Loucy (cell line): Measurements from ENCODE around the gene IGSF3.

ENCODE experiments used
- H2AFZ ChIP-seq: fragments of 200-600 bp; sonication (generic); 2 replicates; pipeline ENCODE4 v1.6.0; 2016; ENCODE audit warnings: antibody characterized with exemption, mild to moderate bottlenecking, low read length, moderate library complexity
- H3F3A ChIP-seq: fragments of 200-600 bp; 2 replicates; pipeline ENCODE4 v1.6.0; 2016; ENCODE audit warnings: antibody characterized with exemption, low read depth, mild to moderate bottlenecking
- H3K27me3 ChIP-seq: fragments of 200-600 bp; sonication (generic); 2 replicates; pipeline ENCODE4 v1.6.1; 2014; ENCODE audit warnings: low read length, mild to moderate bottlenecking; ENCODE audit not compliant: insufficient read depth, poor library complexity, severe bottlenecking
- H3K36me3 ChIP-seq: fragments of 200-600 bp; sonication (generic); 2 replicates; pipeline ENCODE4 v1.6.1; 2016; ENCODE audit warnings: low read length; ENCODE audit not compliant: insufficient read depth
- H3K4me1 ChIP-seq: fragments of 200-600 bp; sonication (generic); 2 replicates; pipeline ENCODE4 v1.5.1; 2014; ENCODE audit warnings: low read length, mild to moderate bottlenecking; ENCODE audit not compliant: insufficient read depth, poor library complexity, severe bottlenecking
- H3K4me2 ChIP-seq: fragments of 200-600 bp; sonication (generic); 2 replicates; pipeline ENCODE4 v1.6.0; 2014; ENCODE audit warnings: antibody characterized with exemption, low read length, low read depth, mild to moderate bottlenecking; ENCODE audit not compliant: poor library complexity, severe bottlenecking
- H3K4me3 ChIP-seq: fragments of 200-600 bp; sonication (generic); 2 replicates; pipeline ENCODE4 v1.5.1; 2014; ENCODE audit warnings: low read length, mild to moderate bottlenecking, mixed read lengths; ENCODE audit not compliant: poor library complexity, severe bottlenecking
- H3K79me2 ChIP-seq: fragments of 200-600 bp; sonication (generic); 2 replicates; pipeline ENCODE4 v1.6.1; 2014; ENCODE audit warnings: low read length; ENCODE audit not compliant: insufficient read depth
- H3K9ac ChIP-seq: fragments of 200-600 bp; sonication (generic); 2 replicates; pipeline ENCODE4 v1.6.0; 2014; ENCODE audit warnings: mild to moderate bottlenecking, low read depth, low read length, moderate library complexity; ENCODE audit not compliant: poor library complexity, severe bottlenecking
- H3K9me2 ChIP-seq: fragments of 200-600 bp; sonication (generic); replicated peaks from 2 replicates; pipeline ENCODE4 v1.6.1; 2016; ENCODE audit warnings: low read depth, low read length, mixed read lengths
- H3K9me3 ChIP-seq: fragments of 200-600 bp; sonication (generic); 2 replicates; pipeline ENCODE4 v1.6.1; 2014; ENCODE audit warnings: mild to moderate bottlenecking, antibody characterized with exemption, low read length, low read depth; ENCODE audit not compliant: insufficient read depth
- H4K20me1 ChIP-seq: fragments of 200-600 bp; sonication (generic); 2 replicates; pipeline ENCODE4 v1.6.0; 2014; ENCODE audit warnings: antibody characterized with exemption, low read length, mild to moderate bottlenecking; ENCODE audit not compliant: insufficient read depth, poor library complexity, severe bottlenecking
- CTCF ChIP-seq: fragments of 200-600 bp; sonication (generic); conservative IDR thresholded peaks from 2 replicates; pipeline ENCODE4 v1.5.1; 2014; ENCODE audit warnings: mild to moderate bottlenecking, antibody characterized with exemption, low read length
- EZH2phosphoT487 ChIP-seq: fragments of 200-600 bp; IDR thresholded peaks from 2 replicates; pipeline ENCODE4 v1.6.1; 2018; ENCODE audit warnings: antibody characterized with exemption, mild to moderate bottlenecking, moderate library complexity, borderline replicate concordance

The IGSF3 gene

GRCh38 chr1:116545359-116545705 lies 122.2 kb downstream of the IGSF3 start:
- H3K4me1 ChIP-seq = peaks cover 14% of the 10 kb centered on the region
- H3K9me3 ChIP-seq = no peaks in the 10 kb centered on the region
- H3K27me3 ChIP-seq = no peaks in the 10 kb centered on the region
- no peaks in the 10 kb centered on the region for H3F3A ChIP-seq
- peak overlapping the region; percentile 15 for H3K9ac ChIP-seq
- no peak overlapping the region for H3K4me3 ChIP-seq
- H2AFZ ChIP-seq = no peak overlapping the region
- TF ChIP-seq CTCF = no peak
- no peak for TF ChIP-seq EZH2phosphoT487
- no peaks in the 10 kb centered on the region for H4K20me1 ChIP-seq
- H3K79me2 ChIP-seq = peaks cover 36% of the 10 kb centered on the region
- H3K36me3 ChIP-seq = peaks cover 38% of the 10 kb centered on the region; the same call in 1 of the 2 replicates
- no peaks in the 10 kb centered on the region for H3K9me2 ChIP-seq
- H3K4me2 ChIP-seq = no peak overlapping the region

- TF ChIP-seq EZH2phosphoT487 = no peak
- TF ChIP-seq CTCF = no peak
These were observed 122.8 kb downstream of the IGSF3 start for GRCh38 chr1:116544588-116545358.

GRCh38 chr1:116540088-116540487 lies 127.4 kb downstream of the IGSF3 start:
- H3K4me2 ChIP-seq = peak overlapping the region; percentile 43

More at GRCh38 chr1:116544588-116545358, 122.8 kb downstream of the IGSF3 start:
- Histone ChIP-seq H3K4me2 (no peak overlapping the region), H3K4me1 (peaks cover 20% of the 10 kb centered on the region), H3K79me2 (peaks cover 31% of the 10 kb centered on the region), H2AFZ (no peak overlapping the region), H3K9me3 (no peaks in the 10 kb centered on the region), H3K9me2 (no peaks in the 10 kb centered on the region), H3F3A (no peaks in the 10 kb centered on the region), H3K36me3 (peaks cover 41% of the 10 kb centered on the region), H3K9ac (peak overlapping the region; percentile 15), H3K4me3 (no peak overlapping the region), H4K20me1 (no peaks in the 10 kb centered on the region), H3K27me3 (no peaks in the 10 kb centered on the region)

More at GRCh38 chr1:116540088-116540487, 127.4 kb downstream of the IGSF3 start:
- Histone ChIP-seq H3K9me2 (no peaks in the 10 kb centered on the region), H3K4me3 (no peak overlapping the region), H3K9ac (no peak overlapping the region), H2AFZ (no peak overlapping the region), H3K79me2 (peaks cover 5% of the 10 kb centered on the region; the same call in 1 of the 2 replicates), H3K4me1 (peaks cover 19% of the 10 kb centered on the region), H3F3A (no peaks in the 10 kb centered on the region), H3K9me3 (no peaks in the 10 kb centered on the region), H3K36me3 (peaks cover 64% of the 10 kb centered on the region), H4K20me1 (peaks cover 3% of the 10 kb centered on the region), H3K27me3 (no peaks in the 10 kb centered on the region)
- TF ChIP-seq CTCF (no peak), EZH2phosphoT487 (no peak)
